Activated effector memory CD4-positive, alpha-beta T cell treated with anti-CD3 and anti-CD28 coated beads, Interleukin-2, amount 50 U/mL, for 16 hours (primary cell): Measurements from ENCODE around the gene SMARCC1.

Experiments used
- DNase-seq: peaks from one replicate; pipeline ENCODE4 v3.0.0-alpha.2; 2020

SMARCC1 gene

GRCh38 chr3:47688488-47688887 is 93.2 kb downstream of the SMARCC1 start:
- no peak for DNase-seq

- no peak for DNase-seq
These were observed 96.7 kb downstream of the SMARCC1 start for GRCh38 chr3:47685037-47685436.

- no peak for DNase-seq
These were observed 100.7 kb downstream of the SMARCC1 start for GRCh38 chr3:47681016-47681415.

DNA sequence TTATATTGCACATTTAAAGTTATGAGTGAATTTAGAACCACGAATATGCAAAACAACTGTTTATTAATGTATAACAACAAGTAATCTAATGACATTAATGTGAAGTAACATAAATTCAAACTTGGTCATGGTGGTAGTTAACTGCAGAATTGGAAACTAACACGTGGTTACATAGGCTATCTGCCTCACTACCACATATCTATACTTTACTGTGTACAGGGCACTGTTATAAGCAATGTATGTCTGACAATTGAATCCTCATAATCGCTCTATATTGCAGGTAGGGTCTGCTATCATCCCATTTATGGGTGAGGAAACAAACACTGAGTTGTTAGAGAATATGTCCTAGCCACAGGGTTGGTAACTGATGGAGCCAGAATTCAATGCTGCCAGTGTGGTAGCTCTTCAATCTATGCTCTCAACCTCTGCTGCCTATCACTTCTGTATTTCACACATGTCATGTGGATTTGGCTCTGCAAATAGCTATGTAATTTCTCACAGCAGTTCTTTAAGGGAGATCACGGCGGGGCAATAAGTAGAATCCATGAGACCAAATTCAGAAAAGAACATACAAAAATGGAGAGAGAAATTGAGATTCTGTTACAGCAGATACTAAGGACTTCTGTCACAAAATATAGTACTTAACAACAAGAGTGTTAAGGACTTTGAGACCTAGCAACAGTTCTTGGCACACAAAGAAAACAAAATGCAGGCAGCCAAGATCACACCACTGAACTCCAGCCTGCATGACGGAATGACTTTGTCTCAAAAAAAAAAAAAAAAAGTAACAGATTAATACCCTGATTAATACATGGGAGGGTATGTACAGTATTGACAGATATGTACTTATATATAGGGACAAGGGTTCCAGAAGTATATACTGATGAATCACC is 103.0 kb downstream of the SMARCC1 start:
- no peak for DNase-seq

- no peak for DNase-seq
These were observed 112.5 kb downstream of the SMARCC1 start for GRCh38 chr3:47669026-47669749.

GRCh38 chr3:47666118-47666517 is 115.6 kb downstream of the SMARCC1 start:
- DNase-seq = no peak

GRCh38 chr3:47664519-47664918 is 117.2 kb downstream of the SMARCC1 start:
- DNase-seq = no peak

GRCh38 chr3:47663630-47664240 is 118.0 kb downstream of the SMARCC1 start:
- DNase-seq = no peak

DNA sequence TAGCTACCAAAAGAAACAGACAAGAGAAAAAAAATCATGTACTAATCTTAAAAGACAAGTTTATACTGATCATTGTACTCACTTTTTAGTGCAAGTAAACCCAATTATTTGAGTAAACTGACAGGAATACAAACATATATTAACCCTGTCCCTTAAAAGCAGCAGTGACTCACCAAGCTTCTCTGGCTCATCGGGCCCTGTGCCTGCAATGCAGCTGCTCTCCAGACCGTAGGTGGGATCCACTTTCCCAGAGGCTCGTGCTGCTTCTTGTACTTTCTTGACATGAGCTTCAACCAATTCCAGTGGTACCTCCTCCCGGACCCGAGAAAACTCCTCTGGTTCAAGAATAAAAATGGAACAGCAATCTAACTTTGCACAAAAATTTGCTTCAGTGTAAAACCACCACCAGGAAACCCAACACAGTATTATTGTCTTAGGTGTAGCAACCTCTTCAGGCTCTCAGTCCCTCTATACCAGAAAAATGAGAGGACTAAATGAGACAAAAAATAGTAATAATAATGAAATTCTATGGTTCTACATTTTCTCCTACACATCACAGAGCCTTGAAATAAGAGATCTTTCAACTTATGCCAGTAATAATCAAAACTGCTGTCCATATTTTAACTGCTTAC is 120.5 kb downstream of the SMARCC1 start:
- DNase-seq = no peak

DNA sequence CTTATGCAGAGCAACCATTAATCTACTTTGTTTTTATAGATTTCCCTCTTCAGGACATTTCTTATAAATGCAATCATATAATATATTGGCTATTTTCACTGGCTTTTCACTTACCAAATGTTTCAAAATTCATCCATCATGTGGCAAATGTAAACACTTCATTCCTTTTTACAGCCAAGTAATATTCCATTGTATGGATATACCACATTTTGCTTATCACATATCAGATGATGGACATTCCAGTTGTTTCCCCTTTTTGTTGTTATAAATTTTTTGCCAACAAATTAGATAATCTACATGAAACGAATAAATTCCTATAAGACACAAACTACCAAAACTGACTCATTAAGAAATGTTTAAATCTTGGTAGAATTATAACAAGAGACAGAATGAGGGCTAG is 123.2 kb downstream of the SMARCC1 start:
- DNase-seq = no peak

GRCh38 chr3:47652142-47652541 is 129.6 kb downstream of the SMARCC1 start:
- no peak for DNase-seq

DNA sequence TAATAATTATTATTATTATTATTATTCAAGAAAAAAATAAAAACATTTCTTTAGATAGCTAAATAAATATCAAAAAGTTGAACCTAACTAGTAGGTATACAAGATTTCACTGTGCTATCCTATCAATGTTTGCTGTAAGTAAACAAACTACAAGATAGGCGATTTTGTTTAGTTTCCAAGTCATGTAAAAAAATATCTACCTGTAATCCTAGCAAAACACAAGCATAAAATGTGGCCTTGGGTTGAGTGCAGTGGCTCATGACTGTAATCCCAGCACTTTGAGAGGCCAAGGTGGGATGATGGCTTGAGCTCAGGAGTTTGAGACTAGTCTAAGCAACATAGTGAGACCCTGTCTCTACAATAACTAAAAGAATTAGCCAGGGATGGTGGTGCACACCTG is 131.4 kb downstream of the SMARCC1 start:
- no peak for DNase-seq

DNA sequence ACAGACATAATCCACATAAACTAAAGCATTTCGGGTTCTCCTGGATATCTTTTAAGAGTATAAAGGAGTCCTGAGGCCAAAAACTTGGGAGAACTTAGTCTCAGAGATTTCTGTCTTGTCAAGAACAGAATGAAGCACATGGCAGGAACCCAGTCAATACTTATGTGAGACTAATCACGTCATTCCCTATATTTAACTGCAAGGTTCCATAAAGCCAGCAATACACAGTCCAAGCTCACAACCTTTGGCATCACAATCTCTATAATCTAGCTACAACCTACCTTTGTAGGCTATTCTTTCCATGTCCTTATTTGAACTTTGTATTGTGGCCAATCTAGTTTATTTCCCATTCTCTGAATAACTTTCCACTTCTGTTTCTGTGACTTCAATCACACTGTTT is 134.1 kb downstream of the SMARCC1 start:
- no peak for DNase-seq

- no peak for DNase-seq
These were observed 135.3 kb downstream of the SMARCC1 start for GRCh38 chr3:47646362-47646761.

DNA sequence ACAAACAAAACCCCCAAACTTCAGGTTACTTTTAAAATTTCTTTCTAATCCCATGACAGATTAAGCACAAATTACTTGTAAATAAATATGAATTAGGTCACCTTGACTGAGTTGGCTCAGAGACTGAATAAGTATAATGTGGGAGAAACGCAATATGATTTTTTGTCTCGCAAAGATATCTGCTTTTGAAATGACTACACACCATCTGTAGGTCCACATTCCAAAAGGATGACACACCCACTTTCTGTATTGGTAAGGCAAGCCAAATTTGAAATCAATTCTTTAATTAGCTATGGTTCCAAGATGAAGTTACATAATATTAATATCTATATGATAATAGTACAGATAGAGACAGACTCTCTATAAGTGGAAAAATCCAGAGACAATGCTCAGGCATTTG is 136.1 kb downstream of the SMARCC1 start:
- DNase-seq = no peak

- DNase-seq = no peak
These were observed 138.6 kb downstream of the SMARCC1 start for GRCh38 chr3:47643092-47643491.

- no peak for DNase-seq
These were observed 140.0 kb downstream of the SMARCC1 start for GRCh38 chr3:47641739-47642138.

DNA sequence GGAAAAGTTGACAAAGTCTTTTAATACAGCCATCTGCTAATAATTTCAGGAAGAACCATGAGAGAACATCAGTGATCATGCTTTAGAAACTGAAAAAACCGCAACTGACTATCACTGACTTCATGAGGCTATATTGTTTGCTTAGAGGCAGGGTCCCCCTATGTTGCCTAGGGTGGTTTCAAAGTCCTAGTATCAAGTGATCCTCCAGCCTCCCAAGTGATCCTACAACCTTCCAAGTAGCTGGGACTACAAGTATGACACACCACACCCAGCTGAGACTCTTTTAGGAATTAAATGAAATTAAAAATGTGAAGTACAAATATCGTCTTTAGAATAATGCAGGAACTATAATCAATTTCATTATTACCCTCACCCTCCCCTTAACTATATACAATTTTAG is 144.8 kb downstream of the SMARCC1 start:
- no peak for DNase-seq

- DNase-seq = no peak
These were observed 145.5 kb downstream of the SMARCC1 start for GRCh38 chr3:47636225-47636624.

DNA sequence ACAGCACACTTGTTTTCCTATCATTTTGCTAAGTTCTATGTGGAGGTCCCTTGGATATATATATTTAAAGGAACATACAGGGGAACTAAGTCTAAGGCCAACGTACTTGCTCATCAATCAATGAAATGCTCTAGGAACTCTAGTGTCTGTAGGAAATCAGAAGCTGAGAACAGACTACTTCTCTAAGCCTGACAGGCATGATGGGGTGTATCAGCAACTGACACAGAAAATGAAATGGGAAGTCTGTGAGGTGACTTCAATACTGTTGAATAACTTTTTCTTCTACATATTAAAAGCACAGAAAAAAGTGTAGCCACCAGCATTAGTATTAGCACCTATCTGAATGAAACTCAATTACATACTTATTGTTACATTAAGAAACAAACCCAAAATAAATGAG is 146.2 kb downstream of the SMARCC1 start:
- no peak for DNase-seq

GRCh38 chr3:47634996-47635395 is 146.7 kb downstream of the SMARCC1 start:
- no peak for DNase-seq

GRCh38 chr3:47630810-47631209 is 150.9 kb downstream of the SMARCC1 start:
- no peak for DNase-seq

DNA sequence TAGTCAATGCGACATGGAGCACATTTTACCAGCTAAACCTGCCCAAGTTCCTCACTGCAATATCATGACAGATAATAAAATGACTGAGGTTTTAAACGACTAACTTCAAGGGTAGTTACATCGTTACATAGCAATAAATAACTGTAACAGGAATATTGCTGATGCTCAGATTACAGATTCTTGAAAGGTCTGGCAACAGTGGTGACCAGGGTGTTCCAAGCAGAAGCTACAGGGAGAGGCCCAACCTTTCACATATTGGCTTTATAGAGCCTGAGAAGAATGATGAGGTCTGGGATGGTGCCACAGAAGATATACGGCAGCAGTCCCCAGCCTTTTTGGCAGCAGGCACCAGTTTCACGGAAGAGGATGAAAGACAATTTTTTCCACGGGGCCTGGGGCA is 151.9 kb downstream of the SMARCC1 start:
- no peak for DNase-seq
